Esophagus muscularis mucosa (tissue), 4 donors: Measurements from ENCODE around the gene ENDOG. TPM values are rescaled to one million over a fixed set of nuclear protein-coding genes. Genes with fewer than 3 reads are reported as not detected.

Experiments
- DNase-seq: peaks from one replicate; pipeline ENCODE4 v3.0.0-alpha.2; 2017; ENCODE audit errors: extremely low spot score
- H3K27ac ChIP-seq, 4 donors: fragments of 200-600 bp; sonication (generic); replicated peaks in 1 of 4; 1 replicate in 3 of 4; 2 replicates in 1 of 4; pipeline ENCODE4 v1.5.1; 2016 to 2019; ENCODE audit warnings: mild to moderate bottlenecking in 1 of 4
- H3K27me3 ChIP-seq, 4 donors: fragments of 200-600 bp; sonication (generic); one replicate each; pipeline versions ENCODE4 v1.5.1 to v1.6.0; 2016 to 2019
- H3K36me3 ChIP-seq, 4 donors: fragments of 200-600 bp; sonication (generic); one replicate each; pipeline ENCODE4 v1.5.1; 2016 to 2019
- H3K4me1 ChIP-seq, 4 donors: fragments of 200-600 bp; sonication (generic); one replicate each; pipeline ENCODE4 v1.5.1; 2016 to 2019
- H3K4me3 ChIP-seq, 4 donors: fragments of 200-600 bp; sonication (generic); 1 replicate in 2 of 4; 2 replicates in 2 of 4; pipeline ENCODE4 v1.5.1; 2016 to 2019; ENCODE audit warnings: mild to moderate bottlenecking in 4 of 4, moderate library complexity in 1 of 4
- H3K9me3 ChIP-seq, 4 donors: fragments of 200-600 bp; sonication (generic); 1 replicate in 3 of 4; 2 replicates in 1 of 4; pipeline ENCODE4 v1.5.1; 2016 to 2019
- EP300 ChIP-seq: sonication (generic); formaldehyde crosslinking; IDR thresholded peaks from one replicate; pipeline ENCODE4 v1.6.1; 2017; ENCODE audit warnings: antibody characterized with exemption
- POLR2A ChIP-seq: fragments of 450-650 bp; IDR thresholded peaks from one replicate; pipeline ENCODE4 v1.6.1; 2017; ENCODE audit warnings: antibody characterized with exemption, moderate library complexity, mild to moderate bottlenecking, low read depth
- POLR2AphosphoS5 ChIP-seq, 2 donors: sonication (generic); formaldehyde crosslinking; IDR thresholded peaks; one replicate each; pipeline ENCODE4 v1.6.1; 2017; ENCODE audit warnings: antibody characterized with exemption in 2 of 2
- WGBS: methylation state at CpG from one replicate; pipeline ENCODE4 v1.1.5; 2018; 5-methylcytosine and 5-hydroxymethylcytosine counted together
- intact Hi-C: fragments of 100-400 bp; cut with DNase I; formaldehyde crosslinking; loops from one replicate; pipeline ENCODE4 v1.15.1; 2023
- total RNA-seq, 4 donors: library from RNA; depleted of rRNA; stranded (reverse); fragments of >200 nt; gene quantifications; one replicate each; pipeline versions ENCODE4 v1.1.0 to v1.2.1, GENCODE V29; 2016
- TF ChIP-seq, protein P1 (sequence below), 3 experiments: fragments of 200-600 bp in 2 of 3; fragments of 450-650 bp in 1 of 3; sonication (generic) in 2 of 3; IDR thresholded peaks; one replicate each; pipeline ENCODE4 v1.5.1; 2017 to 2019; ENCODE audit warnings: antibody characterized with exemption in 3 of 3, mild to moderate bottlenecking in 2 of 3, moderate library complexity in 1 of 3

The ENDOG gene
- total RNA-seq, 4 donors from 2014 or later, result 21.4 to 44.5 (median 37.5) TPM

DNA sequence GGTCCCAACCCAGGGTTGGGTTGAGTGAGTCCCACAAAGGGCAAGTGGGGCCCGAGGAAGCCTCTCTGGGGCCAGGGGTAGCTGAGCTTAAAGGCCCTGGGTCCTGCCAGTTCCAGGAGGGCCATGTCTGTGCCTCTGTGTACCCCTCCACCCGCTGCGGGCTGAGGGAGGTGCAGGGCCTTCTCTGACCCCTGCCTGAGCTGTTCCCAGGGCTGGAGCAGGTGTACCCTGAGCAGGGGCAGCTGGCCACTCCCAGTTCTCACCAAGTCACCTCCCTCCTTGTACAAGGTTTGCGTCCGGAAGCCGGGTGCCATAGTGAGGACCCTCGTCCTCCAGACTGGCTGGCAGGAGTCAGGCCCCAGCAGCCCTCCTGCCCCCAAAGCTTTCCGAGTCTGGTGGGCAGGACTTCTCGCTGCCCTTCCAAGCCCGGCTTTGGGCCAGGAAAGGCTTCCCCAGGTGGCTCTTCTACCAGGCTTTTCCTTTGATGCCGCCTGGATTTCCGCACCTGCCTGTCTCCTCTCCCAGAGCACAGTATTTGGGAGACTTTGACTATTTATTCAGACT, 9.2 kb upstream of the ENDOG start:
- 92% methylated on average over 12 of the region's 12 CpGs for WGBS
- Histone ChIP-seq H3K27me3 (no peaks in the 10 kb centered on the region), H3K4me1 (no peaks in the 10 kb centered on the region), H3K27ac (no peak overlapping the region), H3K4me3 (no peak overlapping the region), H3K36me3 (peaks cover 24 to 52% (median 49%) of the 10 kb centered on the region in 4 donors), H3K9me3 (no peaks in the 10 kb centered on the region)
- TF ChIP-seq POLR2A, result no peak
- no peak for TF ChIP-seq POLR2AphosphoS5 (IDR thresholded peaks at IDR 0.05)
- TF ChIP-seq EP300, result no peak
- TF ChIP-seq, protein P1, sequence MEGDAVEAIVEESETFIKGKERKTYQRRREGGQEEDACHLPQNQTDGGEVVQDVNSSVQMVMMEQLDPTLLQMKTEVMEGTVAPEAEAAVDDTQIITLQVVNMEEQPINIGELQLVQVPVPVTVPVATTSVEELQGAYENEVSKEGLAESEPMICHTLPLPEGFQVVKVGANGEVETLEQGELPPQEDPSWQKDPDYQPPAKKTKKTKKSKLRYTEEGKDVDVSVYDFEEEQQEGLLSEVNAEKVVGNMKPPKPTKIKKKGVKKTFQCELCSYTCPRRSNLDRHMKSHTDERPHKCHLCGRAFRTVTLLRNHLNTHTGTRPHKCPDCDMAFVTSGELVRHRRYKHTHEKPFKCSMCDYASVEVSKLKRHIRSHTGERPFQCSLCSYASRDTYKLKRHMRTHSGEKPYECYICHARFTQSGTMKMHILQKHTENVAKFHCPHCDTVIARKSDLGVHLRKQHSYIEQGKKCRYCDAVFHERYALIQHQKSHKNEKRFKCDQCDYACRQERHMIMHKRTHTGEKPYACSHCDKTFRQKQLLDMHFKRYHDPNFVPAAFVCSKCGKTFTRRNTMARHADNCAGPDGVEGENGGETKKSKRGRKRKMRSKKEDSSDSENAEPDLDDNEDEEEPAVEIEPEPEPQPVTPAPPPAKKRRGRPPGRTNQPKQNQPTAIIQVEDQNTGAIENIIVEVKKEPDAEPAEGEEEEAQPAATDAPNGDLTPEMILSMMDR (IDR thresholded peaks at IDR 0.05), result no peak
- DNase-seq, result no peak
- intact Hi-C loops, result no loop called here

DNA sequence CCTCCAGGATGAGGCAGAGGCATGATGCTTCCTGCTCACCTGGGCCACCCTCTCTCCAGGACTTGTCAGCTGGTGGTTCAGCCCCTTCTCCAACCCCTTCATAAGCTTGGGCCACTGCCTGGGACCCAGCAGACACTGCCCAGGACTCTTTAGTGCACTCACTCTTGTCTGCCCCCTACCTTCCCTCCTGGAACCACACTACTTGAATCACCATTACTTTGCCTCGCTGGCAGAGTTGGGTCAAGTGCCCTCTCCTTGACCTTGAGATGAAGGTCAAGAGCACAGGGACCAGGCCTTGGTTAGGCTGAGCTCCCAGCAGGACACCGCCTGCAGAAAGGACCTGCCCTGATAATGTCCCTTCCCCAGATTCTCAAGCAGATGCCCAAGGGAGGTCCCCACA, 8.5 kb upstream of the ENDOG start:
- Histone ChIP-seq H3K4me1 (no peaks in the 10 kb centered on the region), H3K27ac (no peak overlapping the region), H3K36me3 (peaks cover 21 to 45% (median 43%) of the 10 kb centered on the region in 4 donors), H3K9me3 (no peaks in the 10 kb centered on the region), H3K4me3 (no peak overlapping the region), H3K27me3 (no peaks in the 10 kb centered on the region)
- 80% methylated on average over 1 of the region's 2 CpGs for WGBS
- no peak for DNase-seq
- TF ChIP-seq POLR2A, result no peak
- TF ChIP-seq EP300, result no peak
- TF ChIP-seq, protein P1 (IDR thresholded peaks at IDR 0.05), result no peak
- TF ChIP-seq POLR2AphosphoS5 (IDR thresholded peaks at IDR 0.05), result no peak
- intact Hi-C loops, result no loop called here

DNA sequence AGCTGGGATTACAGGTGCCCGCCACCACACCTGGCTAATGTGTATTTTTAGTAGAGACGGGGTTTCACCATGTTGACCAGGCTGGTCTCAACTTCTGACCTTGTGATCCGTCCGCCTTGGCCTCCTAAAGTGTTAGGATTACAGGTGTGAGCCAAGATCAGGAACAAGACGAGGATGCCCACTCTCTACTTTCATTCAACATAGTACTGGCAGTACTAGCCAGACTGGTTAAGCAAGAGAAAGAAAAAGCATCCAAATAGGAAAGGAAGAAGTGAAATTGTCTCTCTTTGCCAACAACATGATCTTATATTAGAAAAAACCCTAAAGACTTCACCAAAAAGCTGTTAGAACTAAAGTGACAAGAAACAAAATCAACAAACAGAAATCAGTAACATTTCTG, 7.4 kb upstream of the ENDOG start:
- H3K9me3 ChIP-seq, result no peaks in the 10 kb centered on the region
- no peak overlapping the region for H3K4me3 ChIP-seq
- no peak for DNase-seq
- H3K27me3 ChIP-seq, result no peaks in the 10 kb centered on the region
- intact Hi-C loops, result no loop called here
- WGBS, result 70% methylated on average over 5 of the region's 5 CpGs
- TF ChIP-seq, protein P1 (IDR thresholded peaks at IDR 0.05), result no peak
- TF ChIP-seq EP300 (no peak), POLR2A (no peak), POLR2AphosphoS5 (IDR thresholded peaks at IDR 0.05) (no peak)
- H3K36me3 ChIP-seq, result peaks cover 15 to 35% (median 33%) of the 10 kb centered on the region in 4 donors
- H3K27ac ChIP-seq, result no peak overlapping the region
- H3K4me1 ChIP-seq, result no peaks in the 10 kb centered on the region

DNA sequence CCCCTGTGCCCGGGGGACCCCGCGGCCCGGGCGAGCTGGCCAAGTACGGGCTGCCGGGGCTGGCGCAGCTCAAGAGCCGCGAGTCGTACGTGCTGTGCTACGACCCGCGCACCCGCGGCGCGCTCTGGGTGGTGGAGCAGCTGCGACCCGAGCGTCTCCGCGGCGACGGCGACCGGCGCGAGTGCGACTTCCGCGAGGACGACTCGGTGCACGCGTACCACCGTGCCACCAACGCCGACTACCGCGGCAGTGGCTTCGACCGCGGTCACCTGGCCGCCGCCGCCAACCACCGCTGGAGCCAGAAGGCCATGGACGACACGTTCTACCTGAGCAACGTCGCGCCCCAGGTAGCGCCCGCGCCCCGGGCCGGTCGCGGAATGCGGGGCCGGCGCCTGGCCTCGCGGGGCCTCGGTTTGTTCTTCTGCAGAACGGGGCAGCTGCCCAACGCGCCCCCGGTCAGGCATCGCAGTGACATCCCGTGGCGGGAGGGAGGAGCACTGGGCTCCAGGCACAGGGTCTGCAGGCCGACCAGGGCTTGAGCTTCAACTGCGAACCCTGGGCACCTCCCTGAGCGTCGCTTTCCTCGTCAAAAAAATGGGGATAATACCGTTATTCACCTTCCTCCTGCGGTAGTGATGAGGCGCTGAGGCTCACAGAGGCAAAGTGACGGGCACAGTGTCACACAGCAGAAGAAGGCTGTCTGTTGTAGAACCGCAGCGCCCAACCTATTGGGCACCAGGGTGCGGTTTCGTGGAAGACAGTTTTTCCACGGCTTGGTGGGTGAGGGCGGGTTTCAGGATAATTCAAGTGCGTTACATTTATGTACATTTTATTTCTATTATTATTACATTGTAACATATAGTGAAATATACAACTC, 777 bp downstream of the ENDOG start:
- no peak for DNase-seq
- H3K9me3 ChIP-seq, result no peaks in the 10 kb centered on the region
- peaks cover 13 to 22% (median 17%) of the 10 kb centered on the region in 4 donors for H3K4me1 ChIP-seq
- peaks cover 9 to 39% (median 36%) of the 10 kb centered on the region in 4 donors for H3K36me3 ChIP-seq
- 50% methylated on average over 9 of the region's 90 CpGs for WGBS
- no peaks in the 10 kb centered on the region for H3K27me3 ChIP-seq
- TF ChIP-seq POLR2A, result no peak
- TF ChIP-seq EP300, result no peak
- TF ChIP-seq, protein P1 (IDR thresholded peaks at IDR 0.05), result no peak
- no peak for TF ChIP-seq POLR2AphosphoS5 (IDR thresholded peaks at IDR 0.05)
- H3K27ac ChIP-seq, result peak overlapping the region; percentile 87 to 94 (median 91)
- peak overlapping the region; percentile 62 to 88 (median 80) for H3K4me3 ChIP-seq
- intact Hi-C loops, result no loop called here
